HG02981 (cell line): ENCODE results near the gene ZNF765.
"Not testable (repeated sequence)": the region's sequence is repeated elsewhere in the genome, so short reads cannot be mapped to it uniquely, and the experiment has no call there.

Experiments
- ATAC-seq: cut with Tn5 transposase; IDR thresholded peaks from one replicate; pipeline ENCODE4 v1.9.1; 2021; ENCODE audit warnings: mild to moderate bottlenecking, moderate library complexity; ENCODE audit not compliant: unreplicated experiment

The ZNF765 gene

DNA sequence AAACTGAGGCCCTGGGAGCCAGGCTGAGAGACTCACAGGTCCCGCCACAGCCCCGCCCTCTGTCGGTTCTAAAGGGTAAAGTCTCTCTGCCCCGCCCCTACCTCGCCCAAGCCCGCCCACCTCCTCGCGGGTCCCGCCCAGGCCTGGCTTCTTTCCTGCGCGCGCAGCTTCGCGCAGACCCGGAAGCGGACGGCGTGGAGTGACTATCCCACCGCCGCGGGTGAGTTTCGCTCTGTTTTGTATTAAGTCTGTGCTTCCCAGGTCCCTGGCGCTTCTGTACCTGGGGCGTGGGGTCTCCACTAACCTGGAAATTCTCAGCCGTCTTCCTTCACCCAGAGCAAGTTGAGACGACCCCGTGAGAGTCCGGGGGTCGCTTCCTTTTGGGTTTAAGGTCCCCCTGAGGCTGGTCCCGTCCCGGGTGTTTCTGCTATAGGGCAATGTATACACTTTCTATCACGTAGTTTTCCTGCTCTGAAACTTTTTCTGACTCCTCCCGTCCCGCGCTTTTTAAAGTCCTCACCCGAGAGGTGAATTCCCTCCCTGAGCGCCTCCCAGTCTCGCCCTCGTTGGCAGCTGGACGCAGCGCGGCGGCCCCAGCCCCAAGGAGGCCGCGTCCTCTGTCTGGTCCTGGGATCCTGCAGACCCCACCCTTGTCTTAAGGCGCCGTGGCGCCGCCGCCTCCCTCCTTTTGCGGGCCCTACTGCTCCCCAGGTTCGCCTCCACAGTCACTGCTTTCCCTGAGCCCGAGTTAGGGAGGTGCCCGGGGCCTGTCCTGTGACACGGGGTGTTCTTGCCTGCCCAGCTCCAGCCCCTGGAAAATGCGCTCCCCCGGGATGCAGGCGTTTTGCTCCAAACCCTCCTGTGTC is at the start of gene ZNF765:
ZNF765 (plus strand) TSS at position 176 of the 866 bp plus-strand sequence. CDS start 2,867 bp downstream, outside the sequence.
- ATAC-seq = peak; percentile 89

DNA sequence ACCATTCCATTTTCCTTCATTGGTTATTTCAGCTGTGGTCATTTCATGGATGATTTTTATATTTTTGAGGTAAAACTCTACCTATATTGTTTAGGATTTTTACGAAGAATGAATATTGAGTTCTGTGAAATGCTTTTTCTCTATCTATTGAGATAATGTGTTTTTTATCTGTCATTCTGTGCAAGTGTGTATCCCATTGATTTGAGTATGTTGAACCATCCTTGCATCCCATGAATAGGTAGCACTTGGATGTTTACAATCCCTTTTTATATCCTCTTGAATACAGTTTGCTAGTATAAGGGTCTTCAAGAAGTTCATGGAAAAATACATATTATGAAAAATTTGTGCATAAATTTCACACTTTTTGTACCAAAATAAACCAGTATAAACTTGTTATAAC is 39.2 kb upstream of the ZNF765 start:
- ATAC-seq = no peak

DNA sequence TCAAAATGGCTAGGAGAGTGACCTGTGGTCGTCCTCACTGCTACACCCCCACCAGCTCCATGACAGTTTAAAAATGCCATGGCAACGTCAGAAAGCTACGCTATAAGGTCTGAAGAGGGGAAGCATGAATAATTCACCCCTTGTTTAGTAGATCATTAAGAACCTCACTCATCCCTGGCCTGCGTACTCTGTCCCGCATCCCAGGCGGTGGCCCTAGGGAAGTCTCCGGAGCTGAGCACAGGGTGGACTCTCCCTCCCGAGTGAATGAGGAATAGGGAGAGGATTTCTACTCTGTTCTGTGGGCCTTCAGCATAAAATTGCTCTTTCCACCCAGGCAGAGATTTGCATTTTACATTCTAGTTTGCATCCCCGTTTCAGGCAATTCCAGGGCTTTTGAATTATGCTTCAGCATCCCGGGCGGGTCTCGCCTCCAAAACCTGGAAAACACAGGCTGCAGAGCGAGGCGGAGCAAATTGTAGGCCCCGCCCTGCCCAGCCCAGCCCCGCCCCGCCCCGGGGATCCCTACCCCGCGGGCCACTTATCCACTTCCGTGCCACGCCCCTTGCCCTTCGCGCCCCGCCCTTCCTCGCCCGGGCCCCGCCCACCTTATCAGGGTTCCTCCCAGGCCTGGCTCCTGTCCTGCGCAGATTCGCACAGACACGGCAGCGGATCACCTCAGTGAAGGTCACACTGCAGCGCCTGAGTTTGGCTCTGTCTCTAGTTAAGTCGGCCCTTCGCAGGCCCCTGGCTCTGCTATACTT is 36.9 kb upstream of the ZNF765 start:
- ATAC-seq = no peak

DNA sequence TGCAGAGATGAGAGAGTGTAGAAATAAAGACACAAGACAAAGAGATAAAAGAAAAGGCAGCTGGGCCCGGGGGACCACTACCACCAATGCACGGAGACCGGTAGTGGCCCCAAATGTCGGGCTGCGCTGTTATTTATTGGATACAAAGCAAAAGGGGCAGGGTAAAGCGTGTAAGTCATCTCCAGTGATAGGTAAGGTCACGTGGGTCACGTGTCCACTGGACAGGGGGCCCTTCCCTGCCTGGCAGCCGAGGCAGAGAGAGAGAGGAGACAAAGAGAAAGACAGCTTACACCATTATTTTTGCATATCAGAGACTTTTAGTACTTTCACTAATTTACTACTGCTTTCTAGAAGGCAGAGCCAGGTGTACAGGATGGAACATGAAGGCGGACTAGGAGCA is 34.9 kb upstream of the ZNF765 start:
- ATAC-seq = not testable (repeated sequence)

DNA sequence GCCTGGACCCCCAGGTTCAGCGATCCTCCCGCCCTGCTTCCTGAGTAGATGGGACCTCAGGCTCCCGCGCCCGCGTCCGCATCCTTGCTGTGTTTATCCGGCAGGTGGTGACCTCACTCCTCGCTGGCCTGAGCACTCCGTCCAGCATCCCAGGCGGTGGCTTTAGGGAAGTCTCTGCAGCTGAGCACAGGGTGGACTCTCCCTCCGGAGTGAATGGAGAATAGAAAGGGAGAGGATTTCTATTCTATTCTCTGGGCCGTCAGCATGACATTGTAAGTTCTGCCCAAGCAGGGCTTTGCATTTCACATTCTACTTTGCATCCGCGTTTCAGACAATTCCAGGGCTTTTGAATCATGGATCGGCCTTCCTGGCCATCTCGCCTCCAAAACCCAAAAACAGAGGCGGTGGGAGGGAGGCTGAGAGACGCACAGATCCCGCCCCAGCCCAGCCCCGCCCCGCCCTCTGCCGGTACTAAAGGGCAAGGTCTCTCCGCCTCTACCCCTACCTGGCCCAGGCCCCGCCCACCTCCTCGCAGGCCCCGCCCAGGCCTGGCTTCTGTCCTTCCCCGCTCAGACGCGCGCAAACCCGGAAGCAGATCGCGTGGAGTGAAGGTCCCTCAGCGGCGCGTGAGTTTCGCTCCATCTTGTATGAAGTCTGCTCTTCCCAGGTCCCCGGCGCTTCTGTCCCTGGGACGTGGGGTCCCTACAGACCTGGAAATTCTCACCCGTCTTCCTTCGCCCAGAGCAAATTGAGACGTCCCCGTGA is 29.6 kb upstream of the ZNF765 start, which contains the start of gene ZNF525:
ZNF525 (plus strand) TSS at position 572 of the 765 bp plus-strand sequence. CDS start 6,577 bp downstream, outside the sequence.
- ATAC-seq = peak; percentile 98

DNA sequence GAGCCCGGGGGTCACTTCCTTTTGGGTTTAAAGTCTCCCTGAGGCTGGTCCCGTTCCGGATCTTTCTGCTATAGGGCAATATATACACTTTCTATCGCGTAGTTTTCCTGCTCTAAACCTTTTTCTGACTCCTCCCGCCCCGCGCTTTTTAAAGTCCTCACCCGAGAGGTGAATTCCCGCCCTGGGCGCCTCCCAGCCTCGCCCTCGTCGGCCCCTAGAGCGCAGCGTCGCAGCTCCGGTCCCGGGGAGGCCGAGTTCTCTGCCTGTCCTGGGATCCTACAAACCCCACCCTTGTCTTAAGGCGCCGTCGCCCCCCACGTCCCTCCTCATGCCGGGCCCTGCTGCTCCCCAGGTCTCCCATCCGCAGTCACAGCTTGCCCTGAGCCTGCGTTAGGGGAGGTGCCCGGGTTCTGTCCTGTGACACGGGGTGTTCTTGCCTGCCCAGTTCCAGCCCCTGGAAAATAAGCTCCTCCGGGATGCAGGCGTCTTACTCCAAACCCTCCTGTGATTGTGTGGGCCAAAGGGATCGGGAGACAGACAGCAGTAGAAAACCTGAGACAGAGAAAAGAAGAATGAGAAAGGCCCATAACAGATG is 29.0 kb upstream of the ZNF765 start:
- peak; percentile 28 for ATAC-seq

DNA sequence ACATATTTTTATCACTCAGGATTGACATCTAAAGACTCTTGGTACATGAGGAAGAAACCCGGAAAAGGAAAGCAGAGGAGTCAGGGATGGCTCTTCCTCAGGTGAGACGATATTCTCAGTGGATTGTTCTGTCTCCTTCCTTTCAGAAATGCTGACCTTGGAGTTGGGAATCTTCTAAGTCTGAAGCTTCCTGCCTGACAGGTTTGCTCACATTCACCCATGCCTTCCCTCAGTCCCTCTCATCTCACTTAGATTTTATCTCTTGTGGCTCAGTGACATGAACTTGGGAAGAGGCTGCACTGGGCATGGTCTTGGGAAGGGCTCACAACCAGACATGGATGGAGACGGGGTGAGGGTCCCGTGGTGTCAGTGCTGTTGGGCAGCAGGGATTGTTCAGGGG is 22.8 kb upstream of the ZNF765 start:
- no peak for ATAC-seq

DNA sequence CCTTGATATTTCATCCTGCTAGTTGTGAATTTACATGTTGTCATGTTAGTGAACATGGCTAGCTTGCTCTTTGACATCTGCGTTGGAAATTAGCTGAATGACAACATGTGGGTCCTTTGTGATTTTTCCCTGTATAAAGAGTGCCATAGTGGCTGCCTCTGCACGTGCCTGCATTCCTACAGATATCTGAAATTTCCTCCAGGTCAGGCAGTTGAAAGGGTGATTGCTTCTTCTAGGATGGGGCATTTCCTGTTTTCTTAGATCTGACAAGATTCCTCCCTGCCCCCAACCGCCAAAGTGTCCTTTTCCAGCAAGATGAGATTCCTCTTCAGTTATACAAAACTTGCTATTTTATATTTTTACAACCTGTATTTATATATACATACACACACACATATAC is 20.7 kb upstream of the ZNF765 start:
- ATAC-seq = no peak

DNA sequence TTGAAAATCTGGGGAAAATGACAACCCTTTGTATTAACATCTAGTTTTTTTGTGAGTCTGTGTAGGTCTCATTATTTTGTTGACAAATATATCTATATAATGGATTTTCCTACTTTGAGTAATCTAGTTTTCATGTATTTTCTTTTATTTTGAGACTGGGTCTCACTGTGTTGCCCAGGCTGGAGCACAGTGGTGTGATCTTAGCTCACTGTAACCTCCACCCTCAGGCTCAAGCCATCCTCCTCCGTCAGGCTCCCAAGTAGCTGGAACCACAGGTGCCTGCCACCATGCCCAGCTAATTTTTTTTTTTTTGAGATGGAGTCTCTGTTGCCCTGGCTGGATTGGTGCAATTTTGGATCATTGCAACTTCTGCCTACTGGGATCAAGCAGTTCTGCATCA is 20.2 kb upstream of the ZNF765 start:
- no peak for ATAC-seq

DNA sequence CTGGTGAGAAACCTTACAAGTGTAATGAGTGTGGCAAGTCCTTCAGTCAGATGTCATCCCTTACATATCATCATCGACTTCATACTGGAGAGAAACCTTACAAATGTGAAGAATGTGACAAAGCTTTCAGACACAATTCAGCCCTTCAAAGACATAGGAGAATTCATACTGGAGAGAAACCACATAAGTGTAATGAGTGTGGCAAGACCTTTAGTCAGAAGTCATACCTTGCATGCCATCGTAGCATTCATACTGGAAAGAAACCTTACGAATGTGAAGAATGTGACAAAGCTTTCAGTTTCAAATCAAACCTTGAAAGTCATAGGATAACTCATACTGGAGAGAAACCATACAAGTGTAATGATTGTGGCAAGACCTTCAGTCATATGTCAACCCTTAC is 13.6 kb upstream of the ZNF765 start:
- no peak for ATAC-seq

DNA sequence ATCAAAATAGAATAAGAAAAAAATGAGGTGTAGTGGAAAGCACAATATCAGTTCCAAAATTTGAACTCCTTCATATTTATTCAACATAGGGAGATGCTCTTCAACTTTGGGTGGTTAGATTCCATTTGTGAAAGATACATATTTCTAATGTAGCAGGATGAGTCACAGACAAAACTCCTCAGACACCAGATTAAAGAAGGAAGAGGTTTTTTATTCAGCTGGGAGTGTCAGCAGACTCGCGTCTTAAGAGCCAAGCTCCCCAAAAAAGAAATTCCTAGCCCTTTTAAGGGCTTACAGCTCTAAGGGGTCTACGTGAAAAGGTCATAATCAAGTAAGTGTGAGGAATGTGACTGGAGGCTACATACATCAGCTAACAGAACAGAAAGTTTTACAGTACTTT is 6.8 kb upstream of the ZNF765 start:
- no peak for ATAC-seq

DNA sequence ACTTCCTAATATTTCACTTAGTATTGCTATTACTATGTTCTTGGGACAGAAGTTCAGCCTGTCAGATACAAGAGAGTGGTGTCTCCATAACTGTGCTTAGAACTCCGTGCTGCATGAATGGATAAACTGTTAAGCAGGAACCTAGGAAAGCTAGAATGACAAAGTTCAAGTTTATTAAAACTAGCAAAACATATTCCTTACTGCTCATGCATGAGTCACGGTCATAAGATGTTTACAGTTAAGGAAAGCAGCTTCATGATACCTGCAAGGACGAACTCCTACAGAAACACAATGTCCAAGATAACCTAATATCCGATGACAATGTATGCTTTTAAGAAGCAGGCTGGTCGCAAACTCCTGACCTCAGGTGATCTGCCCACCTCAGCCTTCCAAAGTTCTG is 6.0 kb upstream of the ZNF765 start:
- ATAC-seq = no peak

DNA sequence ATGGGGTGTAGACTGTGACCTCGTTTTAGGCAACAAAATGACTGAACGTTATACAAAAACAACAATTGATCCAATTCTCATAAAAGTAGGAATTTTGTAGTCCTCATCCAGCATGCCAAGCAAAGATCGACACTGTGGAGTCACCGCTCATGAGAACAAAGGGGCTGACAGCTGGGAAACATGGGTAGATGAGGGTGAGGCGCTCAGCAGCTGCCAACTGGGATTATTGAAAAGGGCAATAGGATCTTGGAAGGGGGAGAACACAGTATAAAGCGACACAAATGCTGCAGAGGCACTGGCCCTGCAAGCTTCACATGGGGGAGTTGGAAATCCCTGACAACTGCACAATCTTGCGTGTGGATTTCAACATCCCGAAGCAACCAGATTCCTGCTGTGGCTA is 5.4 kb upstream of the ZNF765 start:
- ATAC-seq = no peak

DNA sequence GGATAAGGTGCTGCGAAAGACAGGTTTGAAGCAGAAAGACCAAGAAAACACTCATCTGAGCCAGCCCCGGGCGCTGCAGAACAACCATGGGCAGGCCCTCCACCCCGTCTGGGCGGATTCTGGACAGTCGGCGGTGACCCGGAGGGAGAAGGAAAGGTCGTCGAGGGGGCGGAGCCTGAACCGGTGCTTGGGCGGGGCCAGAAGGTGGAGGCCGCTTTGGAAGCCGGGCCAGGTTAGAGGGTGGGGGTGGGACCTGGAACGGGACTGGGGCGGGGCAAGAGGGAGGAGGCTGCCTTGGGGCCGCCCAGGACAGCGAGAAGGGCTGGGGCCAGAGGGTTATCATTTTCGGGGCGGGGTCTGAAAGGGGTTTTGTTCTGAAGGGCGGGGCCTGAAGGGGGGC is 5.0 kb upstream of the ZNF765 start:
- ATAC-seq = no peak

DNA sequence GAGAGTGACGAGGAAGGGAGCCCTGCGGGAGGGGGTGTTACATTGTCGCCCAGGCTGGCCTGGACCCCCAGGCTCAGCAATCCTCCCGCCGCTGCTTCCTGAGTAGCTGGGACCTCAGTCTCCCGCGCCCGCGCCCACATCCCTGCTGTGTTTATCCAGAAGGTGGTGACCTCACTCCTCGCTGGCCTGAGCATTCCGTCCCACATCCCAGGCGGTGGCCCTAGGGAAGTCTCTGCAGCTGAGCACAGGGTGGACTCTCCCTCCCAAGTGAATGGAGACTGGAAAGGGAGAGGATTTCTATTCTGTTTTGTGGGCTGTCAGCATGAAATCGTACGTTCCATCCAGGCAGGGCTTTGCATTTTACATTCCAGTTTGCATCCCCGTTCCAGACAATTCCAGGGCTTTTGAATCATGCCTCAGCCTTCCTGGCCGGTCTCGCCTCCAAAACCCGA is 401 bp upstream of the ZNF765 start:
- ATAC-seq = no peak

DNA sequence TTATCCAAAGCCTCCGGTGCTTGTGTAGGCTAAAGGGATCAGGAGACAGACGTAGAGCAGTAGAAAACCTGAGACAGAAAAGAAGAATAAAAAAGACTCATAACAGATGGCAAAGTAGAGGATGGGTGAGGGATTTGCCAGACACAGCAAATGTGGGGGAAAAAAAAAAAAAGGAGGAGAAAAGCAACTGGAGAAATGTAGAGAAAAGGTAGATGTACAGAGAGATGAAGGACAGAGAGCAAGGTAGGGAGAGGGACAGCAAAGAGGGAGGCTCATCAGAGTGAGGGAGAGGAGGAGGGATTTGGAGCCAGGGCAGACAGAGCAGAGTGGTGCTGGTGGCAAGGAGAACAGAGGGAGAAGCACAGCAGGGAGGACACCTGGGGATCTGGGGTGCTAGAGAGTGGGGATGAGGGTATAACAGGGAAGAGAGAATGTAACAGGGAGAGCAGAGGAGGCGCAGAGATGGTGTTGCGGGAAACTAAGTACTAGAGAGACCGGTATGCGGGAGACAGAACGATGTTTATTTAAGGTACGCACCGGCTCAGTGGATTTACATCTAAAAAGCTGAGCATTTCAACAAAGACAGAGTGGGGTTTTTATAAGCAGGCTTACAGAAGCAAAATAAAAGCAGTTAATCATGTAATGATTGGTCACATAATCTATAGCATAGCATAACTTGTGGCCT is 1.0 kb downstream of the ZNF765 start:
- not testable (repeated sequence) for ATAC-seq

DNA sequence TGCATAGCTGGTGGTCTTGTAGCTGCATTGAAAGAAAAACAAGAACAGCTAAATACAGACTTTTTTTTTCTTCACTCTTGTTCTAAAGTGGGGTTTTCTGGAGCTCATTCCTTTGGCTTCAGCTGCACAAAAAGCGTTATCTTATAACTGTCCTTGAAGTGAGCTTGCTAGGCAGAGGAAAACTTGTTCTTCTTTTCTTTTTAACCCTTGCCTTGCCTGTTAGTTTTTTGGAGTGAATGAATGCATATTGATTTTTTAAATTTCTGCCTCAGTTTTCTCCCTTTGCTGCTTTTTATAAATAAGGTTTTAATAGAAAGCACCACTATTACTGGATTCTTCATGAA is 1.5 kb downstream of the ZNF765 start:
- no peak for ATAC-seq

DNA sequence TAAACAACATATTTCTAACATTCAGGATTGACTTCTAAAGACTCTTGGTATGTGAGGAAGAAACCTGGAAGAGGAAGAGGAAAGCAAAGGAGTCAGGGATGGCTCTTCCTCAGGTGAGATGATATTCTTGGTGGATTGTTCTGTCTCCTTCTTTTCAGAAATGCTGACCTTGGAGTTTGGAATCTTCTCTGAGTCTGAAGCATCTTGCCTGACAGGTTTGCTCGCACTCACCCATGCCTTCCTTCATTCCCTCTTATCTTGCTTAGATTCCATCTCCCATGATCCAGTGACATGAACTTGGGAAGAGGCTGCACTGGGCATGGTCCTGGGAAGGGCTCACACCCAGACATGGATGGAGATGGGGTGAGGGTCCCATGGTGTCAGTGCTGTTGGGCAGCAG is 3.0 kb downstream of the ZNF765 start:
- ATAC-seq = not testable (repeated sequence)

DNA sequence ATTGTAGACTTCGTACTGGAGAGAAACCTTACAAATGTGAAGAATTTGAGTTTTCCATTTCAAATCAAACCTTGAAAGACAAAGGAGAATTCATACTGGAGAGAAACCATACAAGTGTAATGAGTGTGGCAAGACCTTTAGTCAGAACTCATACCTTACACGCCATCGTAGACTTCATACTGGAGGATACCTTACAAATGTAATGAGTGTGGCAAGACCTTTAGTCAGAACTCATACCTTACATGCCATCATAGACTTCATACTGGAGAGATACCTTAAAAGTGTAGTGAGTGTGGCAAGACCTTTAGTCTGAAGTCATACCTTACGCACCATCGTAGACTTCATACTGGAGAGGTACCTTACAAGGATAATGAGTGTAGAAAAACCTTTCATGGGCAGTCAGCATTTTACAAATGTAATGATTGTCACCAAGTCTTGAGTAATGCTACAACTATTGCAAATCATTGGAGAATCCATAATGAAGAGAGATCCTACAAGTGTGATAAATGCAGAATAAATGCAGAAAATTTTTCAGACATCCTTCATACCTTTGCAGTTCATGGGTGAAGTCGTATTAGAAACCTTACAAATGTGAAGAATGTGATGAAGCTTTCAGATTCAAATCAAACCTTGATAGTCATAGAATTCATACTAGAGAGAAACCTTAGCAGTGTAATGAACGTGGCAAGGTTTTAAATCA is 14.7 kb downstream of the ZNF765 start:
- no peak for ATAC-seq
